SHP77 (cell line): ENCODE results near the gene ELP1.
"Not testable (repeated sequence)": the region's sequence is repeated elsewhere in the genome, so short reads cannot be mapped to it uniquely, and the experiment has no call there.

Source experiments
- DNase-seq, 2 experiments: peaks; one replicate each; lab custom pipeline; 2025; lab: John Stamatoyannopoulos, UW

ELP1 gene, protein sequence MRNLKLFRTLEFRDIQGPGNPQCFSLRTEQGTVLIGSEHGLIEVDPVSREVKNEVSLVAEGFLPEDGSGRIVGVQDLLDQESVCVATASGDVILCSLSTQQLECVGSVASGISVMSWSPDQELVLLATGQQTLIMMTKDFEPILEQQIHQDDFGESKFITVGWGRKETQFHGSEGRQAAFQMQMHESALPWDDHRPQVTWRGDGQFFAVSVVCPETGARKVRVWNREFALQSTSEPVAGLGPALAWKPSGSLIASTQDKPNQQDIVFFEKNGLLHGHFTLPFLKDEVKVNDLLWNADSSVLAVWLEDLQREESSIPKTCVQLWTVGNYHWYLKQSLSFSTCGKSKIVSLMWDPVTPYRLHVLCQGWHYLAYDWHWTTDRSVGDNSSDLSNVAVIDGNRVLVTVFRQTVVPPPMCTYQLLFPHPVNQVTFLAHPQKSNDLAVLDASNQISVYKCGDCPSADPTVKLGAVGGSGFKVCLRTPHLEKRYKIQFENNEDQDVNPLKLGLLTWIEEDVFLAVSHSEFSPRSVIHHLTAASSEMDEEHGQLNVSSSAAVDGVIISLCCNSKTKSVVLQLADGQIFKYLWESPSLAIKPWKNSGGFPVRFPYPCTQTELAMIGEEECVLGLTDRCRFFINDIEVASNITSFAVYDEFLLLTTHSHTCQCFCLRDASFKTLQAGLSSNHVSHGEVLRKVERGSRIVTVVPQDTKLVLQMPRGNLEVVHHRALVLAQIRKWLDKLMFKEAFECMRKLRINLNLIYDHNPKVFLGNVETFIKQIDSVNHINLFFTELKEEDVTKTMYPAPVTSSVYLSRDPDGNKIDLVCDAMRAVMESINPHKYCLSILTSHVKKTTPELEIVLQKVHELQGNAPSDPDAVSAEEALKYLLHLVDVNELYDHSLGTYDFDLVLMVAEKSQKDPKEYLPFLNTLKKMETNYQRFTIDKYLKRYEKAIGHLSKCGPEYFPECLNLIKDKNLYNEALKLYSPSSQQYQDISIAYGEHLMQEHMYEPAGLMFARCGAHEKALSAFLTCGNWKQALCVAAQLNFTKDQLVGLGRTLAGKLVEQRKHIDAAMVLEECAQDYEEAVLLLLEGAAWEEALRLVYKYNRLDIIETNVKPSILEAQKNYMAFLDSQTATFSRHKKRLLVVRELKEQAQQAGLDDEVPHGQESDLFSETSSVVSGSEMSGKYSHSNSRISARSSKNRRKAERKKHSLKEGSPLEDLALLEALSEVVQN (N-terminal part only)

GRCh38 chr9:108933718-108934322 is at the start of gene ELP1:
Gene ELP1, minus strand, starts transcription at chr9:108934124. Its CDS starts 2,978 bp downstream, at chr9:108931146.
- peak; percentile 78 to 89 for DNase-seq

- DNase-seq: no peak
These were observed 47.0 kb upstream of the ELP1 start for GRCh38 chr9:108980893-108981292.

DNA sequence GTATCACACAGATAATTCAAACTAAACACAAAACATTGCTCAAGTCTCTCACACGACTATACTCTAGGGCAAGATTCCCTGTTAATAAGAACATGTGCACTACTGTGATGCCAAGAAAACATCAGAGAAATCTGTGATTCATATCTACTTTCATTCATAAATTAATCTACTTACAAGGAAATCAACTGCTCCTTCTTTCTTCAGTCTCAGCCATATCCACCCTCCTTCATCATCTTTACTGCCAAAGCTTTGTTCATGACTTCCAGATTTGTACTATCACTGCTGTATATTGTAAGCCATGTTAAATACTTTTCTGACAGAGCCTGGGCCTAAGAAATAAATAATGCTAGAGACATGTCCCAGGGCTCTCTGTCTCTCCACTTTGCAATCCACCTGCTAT is 44.3 kb upstream of the ELP1 start:
- DNase-seq: no peak

- DNase-seq: no peak
These were observed 40.0 kb upstream of the ELP1 start for GRCh38 chr9:108973895-108974294.

DNA sequence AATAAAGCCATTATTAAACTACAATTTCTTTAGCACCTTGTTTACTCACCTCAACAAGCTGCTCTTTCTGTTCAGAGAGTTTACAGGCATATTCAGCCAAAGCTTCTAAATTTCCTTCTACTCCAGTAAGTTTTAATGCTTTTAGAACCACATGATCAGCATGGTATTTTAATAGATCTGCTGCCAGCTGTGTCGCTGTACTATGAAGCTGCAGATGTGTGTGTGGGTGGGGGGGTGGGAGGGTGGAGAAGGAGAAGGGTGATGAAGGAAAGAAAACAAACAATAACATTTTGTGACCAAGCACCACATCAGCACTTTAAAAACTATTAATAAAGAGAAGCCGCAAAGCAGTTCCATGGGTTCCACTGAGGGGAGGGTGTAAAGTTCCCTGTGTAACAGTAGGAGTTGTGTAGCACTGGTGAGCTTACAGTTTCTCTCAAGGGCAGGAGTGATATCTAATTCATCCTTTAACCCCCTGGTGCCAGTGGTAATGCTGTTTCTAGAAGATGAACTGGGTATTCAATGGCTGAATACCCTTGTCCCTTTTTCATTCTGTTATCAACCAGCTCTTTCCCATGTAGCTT is 38.8 kb upstream of the ELP1 start:
- DNase-seq: no peak

GRCh38 chr9:108972186-108972585 is 38.3 kb upstream of the ELP1 start:
- no peak for DNase-seq

DNA sequence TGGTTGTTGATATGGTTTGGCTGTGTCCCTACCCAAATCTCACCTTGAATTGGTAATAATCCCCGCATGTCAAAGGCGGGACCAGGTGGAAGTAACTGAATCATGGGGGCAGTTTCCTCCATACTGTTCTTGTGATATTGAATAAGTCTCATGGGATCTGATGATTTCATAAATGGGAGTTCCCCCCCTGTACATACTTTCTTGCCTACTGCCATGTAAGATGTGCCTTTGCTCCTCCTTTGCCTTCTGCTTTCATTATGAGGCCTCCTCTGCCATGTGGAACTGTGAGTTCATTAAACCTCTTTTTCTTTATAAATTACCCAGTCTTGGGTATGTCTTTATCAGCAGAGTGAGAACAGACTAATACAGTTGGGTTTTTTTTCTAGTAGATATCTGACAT is 37.5 kb upstream of the ELP1 start:
- not testable (repeated sequence) for DNase-seq

DNA sequence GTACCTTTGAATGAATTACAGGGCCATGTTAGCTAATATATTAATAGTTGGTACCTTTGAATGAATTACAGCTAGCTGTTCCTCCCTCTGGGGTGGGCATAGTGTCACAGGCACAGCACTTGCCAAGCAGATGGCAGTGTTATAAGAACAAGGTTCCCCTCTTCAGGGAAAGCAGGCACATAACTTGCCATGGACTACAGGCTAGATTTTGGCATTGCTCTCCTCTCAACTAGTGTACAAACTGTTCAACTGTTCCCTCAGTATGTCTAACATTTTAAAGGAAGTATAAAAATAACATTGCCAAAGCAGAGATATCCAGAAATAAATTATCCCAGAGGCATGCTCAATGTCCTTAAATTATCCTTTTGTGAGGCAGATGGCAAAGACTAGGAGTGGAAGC is 34.0 kb upstream of the ELP1 start:
- DNase-seq: no peak

- no peak for DNase-seq
These were observed 29.7 kb upstream of the ELP1 start for GRCh38 chr9:108963459-108964143.

DNA sequence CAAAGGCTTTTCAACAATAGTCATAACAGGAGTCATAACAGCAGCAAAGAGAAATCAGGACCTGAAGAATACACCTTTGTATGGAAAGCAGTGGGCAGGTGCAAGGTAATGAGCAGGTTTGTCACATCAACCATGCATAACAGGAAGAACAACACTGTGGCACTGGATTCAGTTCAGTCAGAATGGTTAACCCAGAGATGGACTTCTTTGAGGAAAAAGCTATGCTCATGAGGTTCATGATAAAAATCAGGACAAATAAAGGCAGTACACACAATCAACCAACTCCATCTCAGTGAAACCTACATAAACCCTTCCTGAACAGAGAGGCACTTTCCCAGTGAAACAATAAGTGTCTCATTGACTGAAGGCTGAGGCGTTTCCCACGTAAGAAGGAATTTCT is 27.2 kb upstream of the ELP1 start:
- no peak for DNase-seq

GRCh38 chr9:108960331-108960730 is 26.4 kb upstream of the ELP1 start:
- no peak for DNase-seq

GRCh38 chr9:108956631-108957026 is 22.7 kb upstream of the ELP1 start:
- DNase-seq: no peak

- no peak for DNase-seq
These were observed 22.2 kb upstream of the ELP1 start for GRCh38 chr9:108956022-108956630.

- peak in 1 of 2 experiments; percentile 18 for DNase-seq
These were observed 20.2 kb upstream of the ELP1 start for GRCh38 chr9:108953983-108954574.

- DNase-seq: no peak
These were observed 17.7 kb upstream of the ELP1 start for GRCh38 chr9:108951578-108951977.

GRCh38 chr9:108950168-108950567 is 16.2 kb upstream of the ELP1 start:
- no peak for DNase-seq

- no peak for DNase-seq
These were observed 6.1 kb upstream of the ELP1 start for GRCh38 chr9:108939975-108940374.

GRCh38 chr9:108937561-108938305 is 3.8 kb upstream of the ELP1 start:
- no peak for DNase-seq

- peak; percentile 48 to 79 for DNase-seq
These were observed 484 bp upstream of the ELP1 start, which contains the start of gene ABITRAM for GRCh38 chr9:108934323-108934893. Gene ABITRAM, plus strand, starts transcription at chr9:108934400. Its CDS starts 87 bp downstream, at chr9:108934487.
